MCF 10A (cell line): ENCODE measurements around the gene KANK4. TPM values are rescaled to one million over a fixed set of nuclear protein-coding genes. Genes with fewer than 3 reads are reported as not detected.
"Not testable (repeated sequence)": the region's sequence is repeated elsewhere in the genome, so short reads cannot be mapped to it uniquely, and the experiment has no call there.

Source experiments
- BruUV-seq: library from RNA; stranded (reverse); fragments of 400-500 nt; replicated peaks from 2 replicates; lab custom pipeline; 2021; lab: Mats Ljungman, UMichigan
- CTCF ChIA-PET: fragments of 300-600 bp; sonication (Branson Sonifier 250); formaldehyde crosslinking; extraction: SDS; loops from one replicate; lab custom pipeline; 2021; ENCODE audit warnings: antibody characterized with exemption, inconsistent platforms; lab: Yijun Ruan, JAX
- POLR2A ChIA-PET: fragments of 300-600, 350-650 bp; sonication (Branson Sonifier 250); formaldehyde crosslinking; extraction: SDS; loops from one replicate; lab custom pipeline; 2020; ENCODE audit warnings: antibody characterized with exemption, inconsistent platforms; lab: Yijun Ruan, JAX
- DNase-seq: peaks from one replicate; pipeline ENCODE4 v3.0.0-alpha.2; 2018; ENCODE audit not compliant: unreplicated experiment
- H3K27ac Mint-ChIP-seq: one replicate; pipeline ENCODE4 v1.8.0; 2022; ENCODE audit warnings: mild to moderate bottlenecking, low read depth, mixed read lengths; ENCODE audit not compliant: unreplicated experiment
- H3K27me3 Mint-ChIP-seq: one replicate; pipeline ENCODE4 v1.8.0; 2022; ENCODE audit warnings: mixed read lengths; ENCODE audit not compliant: insufficient read depth, unreplicated experiment
- H3K36me3 Mint-ChIP-seq: one replicate; pipeline ENCODE4 v1.8.0; 2022; ENCODE audit warnings: mild to moderate bottlenecking, moderate library complexity, mixed read lengths; ENCODE audit not compliant: insufficient read depth, unreplicated experiment
- H3K4me1 Mint-ChIP-seq: one replicate; pipeline ENCODE4 v1.8.0; 2022; ENCODE audit warnings: mixed read lengths; ENCODE audit not compliant: insufficient read depth, unreplicated experiment
- H3K4me3 Mint-ChIP-seq: one replicate; pipeline ENCODE4 v1.8.0; 2022; ENCODE audit warnings: mild to moderate bottlenecking, moderate library complexity, mixed read lengths; ENCODE audit not compliant: unreplicated experiment
- H3K9me3 Mint-ChIP-seq: one replicate; pipeline ENCODE4 v1.8.0; 2022; ENCODE audit warnings: mixed read lengths; ENCODE audit not compliant: unreplicated experiment
- CTCF ChIP-seq: fragments of 200-600 bp; IDR thresholded peaks from one replicate; pipeline ENCODE4 v1.8.0; 2022; ENCODE audit warnings: antibody characterized with exemption, mild to moderate bottlenecking; ENCODE audit not compliant: unreplicated experiment
- intact Hi-C: fragments of 100-400 bp; cut with micrococcal nuclease; formaldehyde crosslinking; loops from 2 replicates; pipeline ENCODE4 v1.14.1; 2022
- total RNA-seq: library from RNA; stranded (reverse); gene quantifications from 2 replicates; pipeline ENCODE4 v1.2.3, GENCODE V29; 2022

The KANK4 gene
- total RNA-seq, 1 experiment from 2014 or later: 0.51 TPM

GRCh38 chr1:62222321-62222720 lies 96.9 kb downstream of the KANK4 start:
- DNase-seq: no peak
- Mint-ChIP-seq H3K36me3 (no peaks in the 10 kb centered on the region), H3K27ac (no peak overlapping the region), H3K4me1 (no peaks in the 10 kb centered on the region), H3K9me3 (no peaks in the 10 kb centered on the region), H3K27me3 (no peaks in the 10 kb centered on the region), H3K4me3 (no peak overlapping the region)
- TF ChIP-seq CTCF: no peak
- no TSS peak for BruUV-seq
- ChIA-PET POLR2A (no interaction called here), CTCF (interaction anchor here (0.7 to 1.5 kb wide), 3 partner anchors 47 to 105 kb away, joined by 3 to 4 read pairs (median 3); no protein-coding TSS in a partner anchor)
- intact Hi-C loops: no loop called here

GRCh38 chr1:62221171-62221570 lies 98.1 kb downstream of the KANK4 start:
- BruUV-seq: no TSS peak
- Mint-ChIP-seq H3K4me3 (no peak overlapping the region), H3K4me1 (no peaks in the 10 kb centered on the region), H3K36me3 (no peaks in the 10 kb centered on the region), H3K27ac (no peak overlapping the region), H3K9me3 (no peaks in the 10 kb centered on the region), H3K27me3 (no peaks in the 10 kb centered on the region)
- intact Hi-C loops: no loop called here
- no peak for DNase-seq
- no peak for TF ChIP-seq CTCF
- CTCF ChIA-PET: interaction anchor here (0.7 to 2.0 kb wide), 2 partner anchors 45 to 710 kb away, joined by 3 to 5 read pairs; no protein-coding TSS in a partner anchor
- POLR2A ChIA-PET: no interaction called here

DNA sequence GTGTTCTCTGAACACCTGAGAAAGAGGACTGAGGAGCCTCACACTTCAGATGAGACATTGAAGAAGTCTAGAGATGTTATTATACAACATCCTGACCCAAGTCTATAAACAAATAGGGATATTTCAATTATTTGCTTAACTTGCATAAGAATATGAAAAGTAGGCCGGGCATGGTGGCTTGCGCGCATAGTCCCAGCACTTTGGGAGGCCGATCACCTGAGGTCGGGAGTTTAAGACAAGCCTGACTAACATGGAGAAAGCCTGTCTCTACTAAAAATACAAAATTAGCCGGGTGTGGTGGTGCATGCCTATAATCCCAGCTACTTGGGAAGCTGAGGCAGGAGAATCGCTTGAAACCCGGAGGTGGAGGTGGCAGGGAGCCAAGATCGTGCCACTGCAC lies 98.8 kb downstream of the KANK4 start:
- H3K4me3 Mint-ChIP-seq, H3K9me3 Mint-ChIP-seq, H3K36me3 Mint-ChIP-seq, H3K4me1 Mint-ChIP-seq, POLR2A ChIA-PET, BruUV-seq, intact Hi-C loops, DNase-seq, H3K27ac Mint-ChIP-seq, H3K27me3 Mint-ChIP-seq: not testable (repeated sequence)
- CTCF ChIA-PET: interaction anchor here (0.6 to 2.0 kb wide), 2 partner anchors 44 to 76 kb away, joined by 3 to 5 read pairs; no protein-coding TSS in a partner anchor

DNA sequence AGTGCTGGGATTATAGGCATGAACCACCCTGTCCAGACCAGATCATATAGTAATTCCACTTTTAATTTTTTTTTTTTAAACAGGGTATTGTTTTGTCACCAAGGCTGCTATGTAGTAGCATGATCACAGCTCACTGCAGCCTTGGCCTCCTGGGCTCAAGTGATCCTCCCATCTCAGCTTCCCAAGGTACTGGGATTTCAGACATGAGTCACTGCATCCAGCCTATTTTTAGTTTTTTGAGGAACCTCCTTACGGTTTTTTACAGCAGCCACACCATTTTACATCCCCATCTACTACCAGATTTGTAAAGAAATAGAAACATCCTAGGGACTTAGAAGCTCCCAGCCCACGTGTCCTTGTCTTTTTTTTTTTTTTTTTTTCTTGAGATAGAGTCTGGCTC lies 100.6 kb downstream of the KANK4 start:
- H3K27me3 Mint-ChIP-seq: no peaks in the 10 kb centered on the region
- no TSS peak for BruUV-seq
- no peaks in the 10 kb centered on the region for H3K9me3 Mint-ChIP-seq
- H3K4me1 Mint-ChIP-seq: no peaks in the 10 kb centered on the region
- H3K27ac Mint-ChIP-seq: no peak overlapping the region
- H3K36me3 Mint-ChIP-seq: no peaks in the 10 kb centered on the region
- no peak overlapping the region for H3K4me3 Mint-ChIP-seq
- no peak for TF ChIP-seq CTCF
- DNase-seq: no peak
- ChIA-PET CTCF (no interaction called here), POLR2A (no interaction called here)
- intact Hi-C loops: no loop called here
